Upper lobe of left lung (tissue), 4 donors: ENCODE data around the gene KRTAP5-10.

Source experiments
- EP300 ChIP-seq, 4 donors: sonication (generic); formaldehyde crosslinking; IDR thresholded peaks; one replicate each; pipeline ENCODE4 v1.5.1; 2017; ENCODE audit warnings: antibody characterized with exemption in 4 of 4, control low read depth in 2 of 4
- POLR2A ChIP-seq, 4 donors: fragments of 450-650 bp; IDR thresholded peaks; one replicate each; pipeline ENCODE4 v1.5.1; 2016 to 2017; ENCODE audit warnings: antibody characterized with exemption in 4 of 4, mild to moderate bottlenecking in 2 of 4
- POLR2AphosphoS5 ChIP-seq, 2 donors: sonication (generic); formaldehyde crosslinking; IDR thresholded peaks; one replicate each; pipeline ENCODE4 v1.5.1; 2017; ENCODE audit warnings: antibody characterized with exemption in 2 of 2
- TF ChIP-seq, protein P1 (sequence below), 6 experiments: fragments of 450-650 bp in 4 of 6; fragments of 200-600 bp in 2 of 6; sonication (generic) in 2 of 6; IDR thresholded peaks; one replicate each; pipeline ENCODE4 v1.5.1; 2016 to 2019; ENCODE audit warnings: antibody characterized with exemption in 6 of 6

DNA sequence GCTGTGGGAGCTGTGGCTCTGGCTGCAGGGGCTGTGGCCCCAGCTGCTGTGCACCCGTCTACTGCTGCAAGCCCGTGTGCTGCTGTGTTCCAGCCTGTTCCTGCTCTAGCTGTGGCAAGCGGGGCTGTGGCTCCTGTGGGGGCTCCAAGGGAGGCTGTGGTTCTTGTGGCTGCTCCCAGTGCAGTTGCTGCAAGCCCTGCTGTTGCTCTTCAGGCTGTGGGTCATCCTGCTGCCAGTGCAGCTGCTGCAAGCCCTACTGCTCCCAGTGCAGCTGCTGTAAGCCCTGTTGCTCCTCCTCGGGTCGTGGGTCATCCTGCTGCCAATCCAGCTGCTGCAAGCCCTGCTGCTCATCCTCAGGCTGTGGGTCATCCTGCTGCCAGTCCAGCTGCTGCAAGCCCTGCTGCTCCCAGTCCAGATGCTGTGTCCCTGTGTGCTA is 16.6 kb upstream of the KRTAP5-10 start:
- no peak for TF ChIP-seq EP300 (IDR thresholded peaks at IDR 0.05)
- TF ChIP-seq, protein P1, sequence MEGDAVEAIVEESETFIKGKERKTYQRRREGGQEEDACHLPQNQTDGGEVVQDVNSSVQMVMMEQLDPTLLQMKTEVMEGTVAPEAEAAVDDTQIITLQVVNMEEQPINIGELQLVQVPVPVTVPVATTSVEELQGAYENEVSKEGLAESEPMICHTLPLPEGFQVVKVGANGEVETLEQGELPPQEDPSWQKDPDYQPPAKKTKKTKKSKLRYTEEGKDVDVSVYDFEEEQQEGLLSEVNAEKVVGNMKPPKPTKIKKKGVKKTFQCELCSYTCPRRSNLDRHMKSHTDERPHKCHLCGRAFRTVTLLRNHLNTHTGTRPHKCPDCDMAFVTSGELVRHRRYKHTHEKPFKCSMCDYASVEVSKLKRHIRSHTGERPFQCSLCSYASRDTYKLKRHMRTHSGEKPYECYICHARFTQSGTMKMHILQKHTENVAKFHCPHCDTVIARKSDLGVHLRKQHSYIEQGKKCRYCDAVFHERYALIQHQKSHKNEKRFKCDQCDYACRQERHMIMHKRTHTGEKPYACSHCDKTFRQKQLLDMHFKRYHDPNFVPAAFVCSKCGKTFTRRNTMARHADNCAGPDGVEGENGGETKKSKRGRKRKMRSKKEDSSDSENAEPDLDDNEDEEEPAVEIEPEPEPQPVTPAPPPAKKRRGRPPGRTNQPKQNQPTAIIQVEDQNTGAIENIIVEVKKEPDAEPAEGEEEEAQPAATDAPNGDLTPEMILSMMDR (IDR thresholded peaks at IDR 0.05), result no peak
- no peak for TF ChIP-seq POLR2A (IDR thresholded peaks at IDR 0.05)
- no peak for TF ChIP-seq POLR2AphosphoS5 (IDR thresholded peaks at IDR 0.05)
